GM10266 (cell line): ENCODE data around the gene ARFIP1.
"Not testable (repeated sequence)": the region's sequence is repeated elsewhere in the genome, so short reads cannot be mapped to it uniquely, and the experiment has no call there.

Source experiments
- DNase-seq: peaks from one replicate; pipeline ENCODE4 v3.0.0; 2012; ENCODE audit errors: extremely low spot score
- CTCF ChIP-seq: IDR thresholded peaks from 2 replicates; pipeline ENCODE4 v1.5.1; 2012; ENCODE audit warnings: mild to moderate bottlenecking, low read depth; ENCODE audit not compliant: control insufficient read depth, insufficient read depth; ENCODE audit errors: missing control alignments

The ARFIP1 gene

GRCh38 chr4:152738827-152739226 lies 40.9 kb upstream of the ARFIP1 start:
- no peak for TF ChIP-seq CTCF
- no peak for DNase-seq

- TF ChIP-seq CTCF, result no peak
- DNase-seq, result no peak
Measured at GRCh38 chr4:152747444-152747843, 32.3 kb upstream of the ARFIP1 start.

- no peak for TF ChIP-seq CTCF
- no peak for DNase-seq
Measured at GRCh38 chr4:152748619-152749018, 31.1 kb upstream of the ARFIP1 start.

GRCh38 chr4:152763796-152764195 lies 16.0 kb upstream of the ARFIP1 start:
- no peak for TF ChIP-seq CTCF
- no peak for DNase-seq

GRCh38 chr4:152765069-152765737 lies 14.6 kb upstream of the ARFIP1 start:
- not testable (repeated sequence) for DNase-seq

GRCh38 chr4:152771741-152772533 lies 7.8 kb upstream of the ARFIP1 start:
- peak; percentile 30 for DNase-seq
- TF ChIP-seq CTCF, result no peak

- no peak for DNase-seq
- no peak for TF ChIP-seq CTCF
Measured at GRCh38 chr4:152773339-152773738, 6.4 kb upstream of the ARFIP1 start.

- DNase-seq, result no peak
- TF ChIP-seq CTCF, result no peak
Measured at GRCh38 chr4:152773953-152774352, 5.8 kb upstream of the ARFIP1 start.
